IMR-90 (cell line): ENCODE measurements around the gene PACS1. TPM values are rescaled to one million over a fixed set of nuclear protein-coding genes. Genes with fewer than 3 reads are reported as not detected.

Experiments
- ATAC-seq: fragments of 200-7000 bp; cut with Tn5 transposase; 2 replicates; pipeline ENCODE4 v1.9.1; 2020; ENCODE audit warnings: low read depth, mild to moderate bottlenecking, moderate library complexity
- BruUV-seq: library from RNA; stranded (reverse); fragments of 400-500 nt; replicated peaks from 2 replicates; lab custom pipeline; 2021; lab: Mats Ljungman, UMichigan
- CTCF ChIA-PET: fragments of 300-600 bp; formaldehyde crosslinking; extraction: SDS; loops from one replicate; lab custom pipeline; 2021; ENCODE audit warnings: antibody characterized with exemption; lab: Yijun Ruan, JAX
- POLR2A ChIA-PET: fragments of 300-600 bp; sonication (Branson Sonifier 250); formaldehyde crosslinking; loops from one replicate; lab custom pipeline; 2022; ENCODE audit warnings: antibody characterized with exemption; ENCODE audit not compliant: unreplicated experiment; lab: Charles Lee
- DNase-seq: peaks from one replicate; pipeline ENCODE4 v3.0.0; 2013
- H2AFZ ChIP-seq: replicated peaks from 2 replicates; pipeline ENCODE3; 2013; ENCODE audit warnings: low read length, mild to moderate bottlenecking; ENCODE audit not compliant: poor library complexity
- H2AK5ac ChIP-seq: 2 replicates; pipeline ENCODE4 v1.6.1; 2013; ENCODE audit warnings: low read depth, low read length, inconsistent platforms
- H2AK9ac ChIP-seq: replicated peaks from 2 replicates; pipeline ENCODE3; 2013; ENCODE audit warnings: mild to moderate bottlenecking, low read depth, low read length, moderate library complexity; ENCODE audit not compliant: poor library complexity
- H2BK120ac ChIP-seq: 2 replicates; pipeline ENCODE4 v1.6.1; 2013; ENCODE audit warnings: low read depth, low read length, inconsistent platforms
- H2BK15ac ChIP-seq: 3 replicates; pipeline ENCODE4 v1.6.1; 2013; ENCODE audit warnings: low read depth, low read length, inconsistent platforms
- H2BK20ac ChIP-seq: 2 replicates; pipeline ENCODE4 v1.6.1; 2013; ENCODE audit warnings: low read depth, mild to moderate bottlenecking, inconsistent platforms, low read length, moderate library complexity
- H2BK5ac ChIP-seq: 2 replicates; pipeline ENCODE4 v1.6.1; 2013; ENCODE audit warnings: mild to moderate bottlenecking, low read depth, low read length, inconsistent platforms; ENCODE audit not compliant: poor library complexity, severe bottlenecking
- H3K14ac ChIP-seq: replicated peaks from 2 replicates; pipeline ENCODE4 v1.6.1; 2013; ENCODE audit warnings: low read depth, low read length, inconsistent platforms
- H3K18ac ChIP-seq: 2 replicates; pipeline ENCODE4 v1.6.1; 2013; ENCODE audit warnings: low read depth, low read length, control low read depth
- H3K23ac ChIP-seq: 2 replicates; pipeline ENCODE4 v1.6.1; 2013; ENCODE audit warnings: low read depth, low read length, inconsistent platforms
- H3K27ac ChIP-seq: 2 replicates; pipeline ENCODE4 v1.5.1; 2013; ENCODE audit warnings: mild to moderate bottlenecking, control low read depth, low read length; ENCODE audit not compliant: insufficient read depth
- H3K27me3 ChIP-seq: 2 replicates; pipeline ENCODE4 v1.6.1; 2013; ENCODE audit warnings: low read length; ENCODE audit not compliant: control insufficient read depth, insufficient read depth
- H3K36me3 ChIP-seq: 2 replicates; pipeline ENCODE4 v1.6.1; 2013; ENCODE audit warnings: low read length, mixed read lengths; ENCODE audit not compliant: control insufficient read depth, insufficient read depth
- H3K4ac ChIP-seq: 2 replicates; pipeline ENCODE4 v1.6.1; 2013; ENCODE audit warnings: low read depth, low read length, inconsistent platforms
- H3K4me1 ChIP-seq: 2 replicates; pipeline ENCODE4 v1.6.1; 2013; ENCODE audit warnings: low read length, mixed read lengths; ENCODE audit not compliant: control insufficient read depth, insufficient read depth
- H3K4me2 ChIP-seq: 2 replicates; pipeline ENCODE4 v1.6.1; 2013; ENCODE audit warnings: low read depth, mild to moderate bottlenecking, control low read depth, low read length, moderate library complexity
- H3K4me3 ChIP-seq: 2 replicates; pipeline ENCODE4 v1.5.1; 2013; ENCODE audit warnings: low read depth, mild to moderate bottlenecking, control low read depth, low read length, moderate library complexity; ENCODE audit not compliant: insufficient read depth
- H3K56ac ChIP-seq: 2 replicates; pipeline ENCODE4 v1.6.1; 2013; ENCODE audit warnings: low read length, inconsistent platforms; ENCODE audit not compliant: insufficient read depth; ENCODE audit errors: extremely low read depth
- H3K79me1 ChIP-seq, 2 experiments: 2 replicates each; pipeline ENCODE4 v1.6.1; 2013; ENCODE audit warnings: low read length in 2 of 2, inconsistent platforms in 1 of 2, low read depth in 1 of 2
- H3K9ac ChIP-seq: 2 replicates; pipeline ENCODE4 v1.6.1; 2013; ENCODE audit warnings: low read depth, low read length, control low read depth
- H3K9me1 ChIP-seq: 2 replicates; pipeline ENCODE4 v1.6.1; 2013; ENCODE audit warnings: low read length, inconsistent platforms; ENCODE audit not compliant: insufficient read depth
- H3K9me3 ChIP-seq: 2 replicates; pipeline ENCODE4 v1.6.1; 2013; ENCODE audit warnings: low read length; ENCODE audit not compliant: control insufficient read depth, insufficient read depth
- H4K20me1 ChIP-seq: 2 replicates; pipeline ENCODE4 v1.6.1; 2013; ENCODE audit warnings: low read length, inconsistent platforms; ENCODE audit not compliant: insufficient read depth
- H4K5ac ChIP-seq: 2 replicates; pipeline ENCODE4 v1.6.1; 2013; ENCODE audit warnings: mild to moderate bottlenecking, low read depth, low read length, control low read depth
- H4K8ac ChIP-seq, 2 experiments: 2 replicates each; pipeline ENCODE4 v1.6.1; 2013; ENCODE audit warnings: low read depth in 2 of 2, low read length in 2 of 2, control low read depth in 1 of 2, inconsistent platforms in 1 of 2
- H4K91ac ChIP-seq: 2 replicates; pipeline ENCODE4 v1.6.1; 2013; ENCODE audit warnings: low read depth, low read length, inconsistent platforms; ENCODE audit not compliant: insufficient read depth
- BHLHE40 ChIP-seq: fragments of 150-350 bp; IDR thresholded peaks from 2 replicates; pipeline ENCODE4 v1.6.1; 2016; ENCODE audit warnings: mild to moderate bottlenecking, low read depth, low read length
- CEBPB ChIP-seq: IDR thresholded peaks from 2 replicates; pipeline ENCODE4 v1.6.1; 2012; ENCODE audit warnings: low read depth, low read length, improper control_type of control experiment
- CTCF ChIP-seq: conservative IDR thresholded peaks from 2 replicates; pipeline ENCODE4 v1.5.1; 2012; ENCODE audit warnings: mild to moderate bottlenecking, low read depth, low read length, improper control_type of control experiment
- FOS ChIP-seq: fragments of 150-350 bp; IDR thresholded peaks from 2 replicates; pipeline ENCODE4 v1.6.1; 2016; ENCODE audit warnings: low read depth, low read length
- MAFK ChIP-seq: IDR thresholded peaks from 2 replicates; pipeline ENCODE4 v1.6.1; 2012; ENCODE audit warnings: low read depth, low read length, improper control_type of control experiment
- MAZ ChIP-seq: IDR thresholded peaks from 2 replicates; pipeline ENCODE4 v1.6.1; 2012; ENCODE audit warnings: low read depth, mild to moderate bottlenecking, low read length, improper control_type of control experiment, moderate library complexity, borderline replicate concordance
- NFE2L2 ChIP-seq: fragments of 150-350 bp; IDR thresholded peaks from 2 replicates; pipeline ENCODE4 v1.6.1; 2016; ENCODE audit warnings: low read depth, mild to moderate bottlenecking, low read length
- WGBS, 2 experiments: methylation state at CpG; one replicate each; pipeline versions ENCODE4 v1.1.5 to v1.1.7; 2013; ENCODE audit warnings: missing lambda C conversion rate in 2 of 2; ENCODE audit not compliant: insufficient read length in 1 of 2; ENCODE audit errors: extremely low coverage in 2 of 2; 5-methylcytosine and 5-hydroxymethylcytosine counted together
- dilution Hi-C: fragments of 300-500 bp; cut with HindIII; formaldehyde crosslinking; loops from one replicate; pipeline ENCODE4 v1.14.3; 2018; ENCODE audit warnings: low sequenced_read_pairs; ENCODE audit not compliant: unreplicated experiment
- in situ Hi-C: fragments of 300-500 bp; cut with MboI; formaldehyde crosslinking; loops from 3 replicates; pipeline ENCODE4 v1.14.3; 2019; ENCODE audit warnings: low sequenced_read_pairs, inconsistent platforms, mixed read lengths
- intact Hi-C: fragments of 100-400 bp; cut with micrococcal nuclease; formaldehyde crosslinking; loops from 2 replicates; pipeline ENCODE4 v1.10.0; 2022
- polyA plus RNA-seq, 3 experiments: library from polyadenylated mRNA; depleted of rRNA; stranded (reverse); fragments of >200 nt; gene quantifications; 2 replicates each; pipeline ENCODE4 v1.2.3, GENCODE V29; 2012; ENCODE audit warnings: low replicate concordance in 1 of 3
- total RNA-seq: library from RNA; depleted of rRNA; stranded (reverse); fragments of >200 nt; gene quantifications from 2 replicates; pipeline ENCODE4 v1.2.3, GENCODE V29; 2012

PACS1 gene
- total and polyA plus RNA-seq, 2 of the 4 experiments (the other 2 are of a cell fraction): 7.3 to 32.0 TPM

GRCh38 chr11:66189031-66189745 lies 119.1 kb downstream of the PACS1 start (continued):
- no peak for TF ChIP-seq BHLHE40

DNA sequence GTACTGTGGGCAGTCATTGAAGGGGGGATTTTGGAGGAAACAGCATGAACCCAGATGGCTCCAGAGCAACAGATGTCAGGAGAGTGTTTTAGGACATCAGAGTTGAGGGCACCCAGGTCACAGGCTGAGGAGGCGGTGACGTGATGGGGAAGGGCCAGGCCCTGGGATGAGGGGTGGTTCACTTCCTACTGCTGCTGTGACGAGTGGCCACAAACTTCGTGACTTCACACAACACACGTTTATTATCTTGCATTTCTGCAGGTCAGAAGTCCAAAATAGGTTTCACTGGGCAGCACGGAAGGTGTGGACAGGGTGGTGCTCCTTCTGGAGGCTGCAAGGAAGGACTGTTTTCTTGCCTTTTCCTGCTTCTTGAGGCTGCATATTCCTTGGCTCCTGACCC lies 120.7 kb downstream of the PACS1 start:
- Histone ChIP-seq H3K9me1 (peaks cover 20% of the 10 kb centered on the region; the same call in 1 of the 2 replicates), H4K91ac (no peak overlapping the region), H3K14ac (no peak overlapping the region), H3K4ac (no peak overlapping the region), H2AFZ (no peak overlapping the region), H3K4me1 (peaks cover 11% of the 10 kb centered on the region), H3K18ac (no peak overlapping the region), H4K20me1 (peaks cover 25% of the 10 kb centered on the region), H2AK9ac (no peak overlapping the region), H2BK15ac (no peak overlapping the region), H3K9ac (no peak overlapping the region), H3K4me3 (no peak overlapping the region), H2AK5ac (no peak overlapping the region), H3K9me3 (no peaks in the 10 kb centered on the region), H3K56ac (no peak overlapping the region), H2BK20ac (no peak overlapping the region), H3K27me3 (no peaks in the 10 kb centered on the region), H3K4me2 (no peak overlapping the region), H3K23ac (no peak overlapping the region), H3K79me1 (peaks cover 39 to 68% of the 10 kb centered on the region in 2 experiments), H2BK5ac (no peak overlapping the region), H2BK120ac (no peak overlapping the region), H4K8ac (no peak overlapping the region), H4K5ac (no peak overlapping the region), H3K27ac (no peak overlapping the region), H3K36me3 (peaks cover 6% of the 10 kb centered on the region)
- in situ Hi-C loops (no loop called here), dilution Hi-C loops (no loop called here), intact Hi-C loops (no loop called here)
- no peak for DNase-seq
- whole genome bisulfite sequencing, 2 experiments: 80% methylated on average over 2 of the region's 6 CpGs; no CpG with 5 or more reads in 1 of the 2 experiments
- ChIA-PET POLR2A (no interaction called here), CTCF (no interaction called here)
- no TSS peak for BruUV-seq
- no peak for ATAC-seq
- no peak for TF ChIP-seq MAZ
- no peak for TF ChIP-seq CTCF
- no peak for TF ChIP-seq BHLHE40
- no peak for TF ChIP-seq MAFK
- no peak for TF ChIP-seq CEBPB
- no peak for TF ChIP-seq NFE2L2
- no peak for TF ChIP-seq FOS
